ENCODE measurements around the gene FLNC. TPM values are rescaled to one million over a fixed set of nuclear protein-coding genes. Genes with fewer than 3 reads are reported as not detected.

The FLNC gene
- total and polyA plus RNA-seq, 2 experiments from 2014 or later = 74.0 to 304 TPM

GRCh38 chr7:128876978-128877755, 47.0 kb downstream of the FLNC start:
- in situ Hi-C loops (cut with MboI) = loop anchor here (25.0 kb wide), 1 partner anchor 265 kb away; no protein-coding TSS in a partner anchor

GRCh38 chr7:128877756-128878120, 47.5 kb downstream of the FLNC start:
- 77 to 84% methylated on average over 4 of the region's 4 CpGs for WGBS, 2 experiments (ENCODE audit: low coverage in 1 of 2, low lambda C conversion rate in 2 of 2, missing lambda C conversion rate in 2 of 2)
- no peak overlapping the region for H3K4me2 ChIP-seq (ENCODE audit: unreplicated experiment)
- no peaks in the 10 kb centered on the region for H3F3A ChIP-seq (ENCODE audit: insufficient read depth)
- TF ChIP-seq EZH2 (IDR thresholded peaks at IDR 0.05; ENCODE audit: insufficient read depth, poor library complexity, severe bottlenecking) = no peak
- TF ChIP-seq EZH2phosphoT487 (IDR thresholded peaks at IDR 0.05; ENCODE audit: insufficient read depth, low read depth) = no peak
- no peak overlapping the region for H3K9ac ChIP-seq
- H3K36me3 ChIP-seq (ENCODE audit: low read depth) = no peaks in the 10 kb centered on the region
- no peaks in the 10 kb centered on the region for H3K9me3 ChIP-seq (ENCODE audit: low read depth)
- no peaks in the 10 kb centered on the region for H3K79me2 ChIP-seq (ENCODE audit: insufficient read depth)
- no peaks in the 10 kb centered on the region for H3K4me1 ChIP-seq (ENCODE audit: insufficient read depth)
- H3K27me3 ChIP-seq (replicated peaks; ENCODE audit: insufficient read depth) = no peaks in the 10 kb centered on the region
- H3K4me3 ChIP-seq = no peak overlapping the region
- no peak for DNase-seq
- H4K20me1 ChIP-seq (ENCODE audit: insufficient read depth) = no peaks in the 10 kb centered on the region
- no peak overlapping the region for H2AFZ ChIP-seq
- in situ Hi-C loops (cut with MboI) = loop anchor here (25.0 kb wide), 1 partner anchor 265 kb away; no protein-coding TSS in a partner anchor
- H3K27ac ChIP-seq = no peak overlapping the region
- H3K9me2 ChIP-seq (ENCODE audit: insufficient read depth) = no peaks in the 10 kb centered on the region

More at GRCh38 chr7:128876978-128877755, 47.0 kb downstream of the FLNC start:
- TF ChIP-seq EZH2phosphoT487 (IDR thresholded peaks at IDR 0.05; ENCODE audit: insufficient read depth, low read depth) (no peak), EZH2 (IDR thresholded peaks at IDR 0.05; ENCODE audit: insufficient read depth, poor library complexity, severe bottlenecking) (no peak)
- Histone ChIP-seq H3K4me1 (ENCODE audit: insufficient read depth) (no peaks in the 10 kb centered on the region), H3K79me2 (ENCODE audit: insufficient read depth) (no peaks in the 10 kb centered on the region), H3K9me3 (ENCODE audit: low read depth) (no peaks in the 10 kb centered on the region), H3K27me3 (replicated peaks; ENCODE audit: insufficient read depth) (no peaks in the 10 kb centered on the region), H3K36me3 (ENCODE audit: low read depth) (no peaks in the 10 kb centered on the region), H3K9ac (no peak overlapping the region), H2AFZ (no peak overlapping the region), H3K4me2 (ENCODE audit: unreplicated experiment) (no peak overlapping the region), H3F3A (ENCODE audit: insufficient read depth) (no peaks in the 10 kb centered on the region), H3K27ac (no peak overlapping the region), H3K4me3 (no peak overlapping the region), H3K9me2 (ENCODE audit: insufficient read depth) (no peaks in the 10 kb centered on the region), H4K20me1 (ENCODE audit: insufficient read depth) (no peaks in the 10 kb centered on the region)
- DNase-seq = no peak
- WGBS, 2 experiments (ENCODE audit: low coverage in 1 of 2, low lambda C conversion rate in 2 of 2, missing lambda C conversion rate in 2 of 2) = 82 to 84% methylated on average over 24 to 32 of the region's 32 CpGs

- Histone ChIP-seq H3K4me1 (ENCODE audit: insufficient read depth) (no peaks in the 10 kb centered on the region), H3K4me3 (no peak overlapping the region), H3K79me2 (ENCODE audit: insufficient read depth) (no peaks in the 10 kb centered on the region), H3K9me3 (ENCODE audit: low read depth) (no peaks in the 10 kb centered on the region), H2AFZ (no peak overlapping the region), H3K9me2 (ENCODE audit: insufficient read depth) (no peaks in the 10 kb centered on the region), H3K4me2 (ENCODE audit: unreplicated experiment) (no peak overlapping the region), H4K20me1 (ENCODE audit: insufficient read depth) (no peaks in the 10 kb centered on the region), H3K9ac (no peak overlapping the region), H3K27ac (no peak overlapping the region), H3K27me3 (replicated peaks; ENCODE audit: insufficient read depth) (no peaks in the 10 kb centered on the region), H3K36me3 (ENCODE audit: low read depth) (no peaks in the 10 kb centered on the region), H3F3A (ENCODE audit: insufficient read depth) (no peaks in the 10 kb centered on the region)
- DNase-seq = no peak
- WGBS, 2 experiments (ENCODE audit: low coverage in 1 of 2, low lambda C conversion rate in 2 of 2, missing lambda C conversion rate in 2 of 2) = 77 to 80% methylated on average over 14 of the region's 14 CpGs
- in situ Hi-C loops (cut with MboI) = loop anchor here (25.0 kb wide), 1 partner anchor 266 kb away; no protein-coding TSS in a partner anchor
- TF ChIP-seq EZH2 (IDR thresholded peaks at IDR 0.05; ENCODE audit: insufficient read depth, poor library complexity, severe bottlenecking) (no peak), EZH2phosphoT487 (IDR thresholded peaks at IDR 0.05; ENCODE audit: insufficient read depth, low read depth) (no peak)
Observed at GRCh38 chr7:128878226-128879105, 48.3 kb downstream of the FLNC start.

- Histone ChIP-seq H3K9me2 (ENCODE audit: insufficient read depth) (no peaks in the 10 kb centered on the region), H3K9me3 (ENCODE audit: low read depth) (no peaks in the 10 kb centered on the region), H3K79me2 (ENCODE audit: insufficient read depth) (no peaks in the 10 kb centered on the region), H3K4me1 (ENCODE audit: insufficient read depth) (no peaks in the 10 kb centered on the region), H4K20me1 (ENCODE audit: insufficient read depth) (no peaks in the 10 kb centered on the region), H2AFZ (no peak overlapping the region), H3K4me3 (no peak overlapping the region), H3K36me3 (ENCODE audit: low read depth) (no peaks in the 10 kb centered on the region), H3F3A (ENCODE audit: insufficient read depth) (no peaks in the 10 kb centered on the region), H3K27me3 (replicated peaks; ENCODE audit: insufficient read depth) (no peaks in the 10 kb centered on the region), H3K4me2 (ENCODE audit: unreplicated experiment) (no peak overlapping the region), H3K27ac (no peak overlapping the region), H3K9ac (no peak overlapping the region)
- TF ChIP-seq EZH2 (IDR thresholded peaks at IDR 0.05; ENCODE audit: insufficient read depth, poor library complexity, severe bottlenecking) = no peak
- TF ChIP-seq EZH2phosphoT487 (IDR thresholded peaks at IDR 0.05; ENCODE audit: insufficient read depth, low read depth) = no peak
- WGBS, 2 experiments (ENCODE audit: low coverage in 1 of 2, low lambda C conversion rate in 2 of 2, missing lambda C conversion rate in 2 of 2) = 62 to 71% methylated on average over 13 to 19 of the region's 19 CpGs
- in situ Hi-C loops (cut with MboI) = loop anchor here (25.0 kb wide), 1 partner anchor 267 kb away; no protein-coding TSS in a partner anchor
- no peak for DNase-seq
Observed at GRCh38 chr7:128879461-128879938, 49.3 kb downstream of the FLNC start.
